Fibroblast of mammary gland (primary cell): ENCODE data around the gene CHM.

Experiments
- DNase-seq: peaks from one replicate; pipeline ENCODE4 v3.0.0-alpha.2; 2010; ENCODE audit warnings: low read depth
- H3K4me3 ChIP-seq: 2 replicates; pipeline ENCODE4 v1.5.1; 2011; ENCODE audit warnings: low read depth, mild to moderate bottlenecking, low read length, moderate library complexity; ENCODE audit not compliant: control insufficient read depth
- TF ChIP-seq, protein P1 (sequence below): conservative IDR thresholded peaks from 2 replicates; pipeline ENCODE4 v1.5.1; 2011; ENCODE audit warnings: low read depth, low read length, inconsistent platforms; ENCODE audit not compliant: control insufficient read depth, insufficient read depth

Gene CHM

GRCh38 chrX:85996555-85996954 lies 50.8 kb downstream of the CHM start:
- no peak for DNase-seq
- TF ChIP-seq, protein P1, sequence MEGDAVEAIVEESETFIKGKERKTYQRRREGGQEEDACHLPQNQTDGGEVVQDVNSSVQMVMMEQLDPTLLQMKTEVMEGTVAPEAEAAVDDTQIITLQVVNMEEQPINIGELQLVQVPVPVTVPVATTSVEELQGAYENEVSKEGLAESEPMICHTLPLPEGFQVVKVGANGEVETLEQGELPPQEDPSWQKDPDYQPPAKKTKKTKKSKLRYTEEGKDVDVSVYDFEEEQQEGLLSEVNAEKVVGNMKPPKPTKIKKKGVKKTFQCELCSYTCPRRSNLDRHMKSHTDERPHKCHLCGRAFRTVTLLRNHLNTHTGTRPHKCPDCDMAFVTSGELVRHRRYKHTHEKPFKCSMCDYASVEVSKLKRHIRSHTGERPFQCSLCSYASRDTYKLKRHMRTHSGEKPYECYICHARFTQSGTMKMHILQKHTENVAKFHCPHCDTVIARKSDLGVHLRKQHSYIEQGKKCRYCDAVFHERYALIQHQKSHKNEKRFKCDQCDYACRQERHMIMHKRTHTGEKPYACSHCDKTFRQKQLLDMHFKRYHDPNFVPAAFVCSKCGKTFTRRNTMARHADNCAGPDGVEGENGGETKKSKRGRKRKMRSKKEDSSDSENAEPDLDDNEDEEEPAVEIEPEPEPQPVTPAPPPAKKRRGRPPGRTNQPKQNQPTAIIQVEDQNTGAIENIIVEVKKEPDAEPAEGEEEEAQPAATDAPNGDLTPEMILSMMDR: no peak
- H3K4me3 ChIP-seq: no peak overlapping the region

- H3K4me3 ChIP-seq: no peak overlapping the region
- TF ChIP-seq, protein P1: no peak
- no peak for DNase-seq
Observed at GRCh38 chrX:85995641-85996040, 51.7 kb downstream of the CHM start.

DNA sequence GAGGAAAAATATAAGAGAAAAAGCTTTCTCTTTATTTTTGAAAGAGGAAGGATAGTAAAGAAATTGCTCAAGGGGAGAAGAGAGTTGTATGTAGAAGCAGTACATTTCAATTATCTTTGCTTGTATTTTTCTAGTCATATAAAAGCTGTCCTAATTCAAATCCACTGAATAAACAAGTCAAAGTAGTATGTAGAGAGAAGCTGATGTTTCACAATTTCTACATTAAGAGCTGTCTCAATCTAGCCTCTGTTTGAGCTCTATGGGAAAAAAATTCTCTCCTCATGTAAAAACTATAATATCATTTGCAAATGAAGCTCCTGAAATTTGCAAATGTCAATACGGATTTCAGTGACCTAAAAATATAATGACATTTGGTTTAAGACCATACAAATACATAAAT lies 52.6 kb downstream of the CHM start:
- DNase-seq: no peak
- TF ChIP-seq, protein P1: no peak
- H3K4me3 ChIP-seq: no peak overlapping the region

DNA sequence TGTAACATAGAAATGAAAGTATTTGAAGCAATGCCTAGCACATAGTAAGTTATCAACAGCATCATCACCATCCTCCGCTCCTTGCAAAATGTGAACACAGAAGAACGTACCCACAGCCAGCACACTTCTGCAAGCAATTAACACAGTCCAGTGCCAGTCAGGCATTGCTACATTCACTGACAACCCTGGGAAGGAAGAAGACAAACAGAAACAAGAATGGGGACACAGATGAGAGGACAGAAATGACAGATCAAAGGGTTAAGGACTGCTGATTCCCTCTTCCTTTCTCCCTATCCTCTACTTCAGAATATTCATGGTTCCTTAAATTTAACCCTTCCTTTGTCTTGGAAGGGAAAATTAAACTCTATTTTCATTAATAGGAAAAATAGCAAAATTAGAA lies 53.1 kb downstream of the CHM start:
- no peak overlapping the region for H3K4me3 ChIP-seq
- TF ChIP-seq, protein P1: no peak
- peak; percentile 3 for DNase-seq

GRCh38 chrX:85993539-85994197 lies 53.7 kb downstream of the CHM start:
- no peak overlapping the region for H3K4me3 ChIP-seq
- DNase-seq: peak; percentile 23
- TF ChIP-seq, protein P1: no peak

GRCh38 chrX:85992811-85993229 lies 54.5 kb downstream of the CHM start:
- TF ChIP-seq, protein P1: no peak

DNA sequence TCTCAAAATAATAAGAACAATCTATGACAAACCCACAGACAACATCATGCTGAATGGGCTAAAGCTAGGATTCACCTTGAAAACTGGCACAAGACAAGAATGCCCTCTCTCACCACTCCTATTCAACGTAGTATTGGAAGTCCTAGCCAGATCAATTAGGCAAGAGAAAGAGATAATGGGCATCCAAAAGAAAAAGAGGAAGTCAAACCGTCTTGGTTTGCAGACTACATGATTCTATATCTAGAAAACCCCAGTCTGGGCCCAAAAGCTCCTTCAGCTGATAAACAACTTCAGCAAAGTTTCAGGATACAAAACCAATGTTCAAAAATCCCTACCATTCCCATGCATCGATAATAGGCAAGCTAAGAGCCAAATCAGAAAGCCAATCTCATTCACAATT lies 59.0 kb downstream of the CHM start:
- TF ChIP-seq, protein P1: no peak
- no peak overlapping the region for H3K4me3 ChIP-seq
- DNase-seq: no peak

More at GRCh38 chrX:85992811-85993229, 54.5 kb downstream of the CHM start:
- no peak overlapping the region for H3K4me3 ChIP-seq
- peak; percentile 47 for DNase-seq
